ENCODE results near the gene WFDC10A. TPM values are rescaled to one million over a fixed set of nuclear protein-coding genes. Genes with fewer than 3 reads are reported as not detected.

The WFDC10A gene
- total and polyA plus RNA-seq, 10 of the 15 experiments (the other 5 are each of a cell fraction or from before 2014, with no cell fraction given), result not detected

GRCh38 chr20:45607810-45608209 is 21.7 kb upstream of the WFDC10A start:
- BruUV-seq (replicated peaks), result no TSS peak
- ATAC-seq, result no peak
- Histone ChIP-seq H3K27ac (ENCODE audit: control insufficient read depth, insufficient read depth) (no peak overlapping the region), H3K9ac (ENCODE audit: control insufficient read depth, insufficient read depth, low read length) (no peak overlapping the region), H3K36me3 (ENCODE audit: control insufficient read depth in 2 of 2, insufficient read depth in 2 of 2, low read length in 1 of 2) (no peaks in the 10 kb centered on the region), H3K4me1 (ENCODE audit: control insufficient read depth, insufficient read depth, low read length) (no peaks in the 10 kb centered on the region), H3K4me3 (no peak overlapping the region), H3K79me2 (ENCODE audit: control insufficient read depth, insufficient read depth, low read length) (no peaks in the 10 kb centered on the region), H3K9me3 (replicated peaks; ENCODE audit: control insufficient read depth, insufficient read depth, low read length) (peaks cover 1% of the 10 kb centered on the region; the same call in 2 of the 3 replicates), H3K27me3 (replicated peaks in 1 of 2; ENCODE audit: control insufficient read depth in 2 of 2, insufficient read depth in 2 of 2, low read length in 1 of 2) (no peaks in the 10 kb centered on the region), H3K4me2 (ENCODE audit: control insufficient read depth, insufficient read depth) (no peak overlapping the region), H2AFZ (ENCODE audit: control insufficient read depth, low read depth, low read length) (no peak overlapping the region), H4K20me1 (ENCODE audit: control insufficient read depth, insufficient read depth) (no peaks in the 10 kb centered on the region)
- ChIA-PET RAD21 (ENCODE audit: unreplicated experiment) (no interaction called here), POLR2A (no interaction called here), CTCF (interaction anchor here (0.8 kb wide), 1 partner anchor 163 kb away, joined by 3 read pairs; no protein-coding TSS in a partner anchor), SMC1A (ENCODE audit: uncharacterized antibody, unreplicated experiment) (no interaction called here)
- 0% methylated on average over 1 of the region's 1 CpG for WGBS (ENCODE audit: insufficient coverage, insufficient replicate concordance, low lambda C conversion rate, missing lambda C conversion rate)
- in situ Hi-C loops (cut with MboI) (no loop called here), intact Hi-C loops (cut with micrococcal nuclease; ENCODE audit: unreplicated experiment) (no loop called here)
- DNase-seq (ENCODE audit: low read depth, low spot score), result no peak
- TF ChIP-seq MYC (IDR thresholded peaks at IDR 0.05; ENCODE audit: insufficient read depth, insufficient read length, insufficient replicate concordance, low read length, severe bottlenecking) (no peak), MEF2A (IDR thresholded peaks at IDR 0.05; ENCODE audit: insufficient read depth, low read depth, low read length) (no peak), IRF4 (IDR thresholded peaks at IDR 0.05; ENCODE audit: low read depth, low read length) (no peak), BCLAF1 (IDR thresholded peaks at IDR 0.05) (no peak), NKRF (conservative IDR thresholded peaks at IDR 0.05) (no peak), STAT3 (IDR thresholded peaks at IDR 0.05; ENCODE audit: low read depth, low read length) (no peak), IKZF2 (IDR thresholded peaks at IDR 0.05) (no peak), PRDM15 (CRISPR knock-in tag; IDR thresholded peaks at IDR 0.05) (no peak), E2F8 (IDR thresholded peaks at IDR 0.05; ENCODE audit: low read depth, partially characterized antibody) (no peak), EGR1 (IDR thresholded peaks at IDR 0.05; ENCODE audit: borderline replicate concordance in 1 of 2, low read depth in 2 of 2, low read length in 2 of 2) (no peak), GATAD2B (conservative IDR thresholded peaks at IDR 0.05; ENCODE audit: low read depth) (no peak)
- FAIRE-seq, result no peak
